H7 (cell line): ENCODE measurements around the gene DSTYK. TPM values are rescaled to one million over a fixed set of nuclear protein-coding genes. Genes with fewer than 3 reads are reported as not detected.

Source experiments
- DNase-seq: peaks from one replicate; pipeline ENCODE4 v3.0.0; 2012
- H3K27me3 ChIP-seq: 2 replicates; pipeline ENCODE4 v1.6.0; 2011; ENCODE audit warnings: mild to moderate bottlenecking, low read length; ENCODE audit not compliant: control insufficient read depth, insufficient read depth
- H3K36me3 ChIP-seq: replicated peaks from 2 replicates; pipeline ENCODE4 v1.5.1; 2011; ENCODE audit warnings: low read length; ENCODE audit not compliant: control insufficient read depth, insufficient read depth
- H3K4me3 ChIP-seq: 2 replicates; pipeline ENCODE4 v1.5.1; 2011; ENCODE audit warnings: low read depth, mild to moderate bottlenecking, control low read depth, low read length, moderate library complexity; ENCODE audit not compliant: insufficient read depth
- total RNA-seq: library from RNA; depleted of rRNA; stranded (reverse); fragments of >200 nt; shearing (Covaris generic); gene quantifications from 2 replicates; pipeline ENCODE4 v1.2.3, GENCODE V29; 2014

Gene DSTYK
- total RNA-seq, 1 experiment from 2014 or later = 10.9 TPM

- H3K4me3 ChIP-seq = no peak overlapping the region
- no peaks in the 10 kb centered on the region for H3K27me3 ChIP-seq
- H3K36me3 ChIP-seq = 0 out of 2 replicates have a peak, but pooled peaks cover 1% of the 10 kb centered on the region
- no peak for DNase-seq
These were observed 35.8 kb upstream of the DSTYK start for GRCh38 chr1:205247130-205247921.

- H3K36me3 ChIP-seq = 0 out of 2 replicates have a peak, but pooled peaks cover 1% of the 10 kb centered on the region
- no peak overlapping the region for H3K4me3 ChIP-seq
- no peaks in the 10 kb centered on the region for H3K27me3 ChIP-seq
- DNase-seq = no peak
These were observed 35.0 kb upstream of the DSTYK start for GRCh38 chr1:205246351-205247119.

GRCh38 chr1:205245096-205245495 is 33.6 kb upstream of the DSTYK start:
- H3K27me3 ChIP-seq = no peaks in the 10 kb centered on the region
- H3K4me3 ChIP-seq = no peak overlapping the region
- 0 out of 2 replicates have a peak, but pooled peaks cover 1% of the 10 kb centered on the region for H3K36me3 ChIP-seq
- DNase-seq = peak; percentile 11

GRCh38 chr1:205244384-205244783 is 32.9 kb upstream of the DSTYK start:
- DNase-seq = peak; percentile 28
- Histone ChIP-seq H3K27me3 (no peaks in the 10 kb centered on the region), H3K36me3 (0 out of 2 replicates have a peak, but pooled peaks cover 1% of the 10 kb centered on the region), H3K4me3 (no peak overlapping the region)

- 0 out of 2 replicates have a peak, but pooled peaks cover 1% of the 10 kb centered on the region for H3K36me3 ChIP-seq
- no peak for DNase-seq
- no peaks in the 10 kb centered on the region for H3K27me3 ChIP-seq
- H3K4me3 ChIP-seq = no peak overlapping the region
These were observed 32.1 kb upstream of the DSTYK start for GRCh38 chr1:205243350-205244191.

GRCh38 chr1:205241366-205242030 is 30.0 kb upstream of the DSTYK start:
- DNase-seq = peak; percentile 36
- no peak overlapping the region for H3K4me3 ChIP-seq
- H3K27me3 ChIP-seq = no peaks in the 10 kb centered on the region

GRCh38 chr1:205240569-205240968 is 29.1 kb upstream of the DSTYK start:
- 0 out of 2 replicates have a peak, but pooled peaks cover 1% of the 10 kb centered on the region for H3K36me3 ChIP-seq
- no peak for DNase-seq
- no peak overlapping the region for H3K4me3 ChIP-seq

More at GRCh38 chr1:205241366-205242030, 30.0 kb upstream of the DSTYK start:
- 0 out of 2 replicates have a peak, but pooled peaks cover 1% of the 10 kb centered on the region for H3K36me3 ChIP-seq

GRCh38 chr1:205240118-205240517 is 28.6 kb upstream of the DSTYK start:
- DNase-seq = peak; percentile 19
- Histone ChIP-seq H3K36me3 (0 out of 2 replicates have a peak, but pooled peaks cover 1% of the 10 kb centered on the region), H3K27me3 (no peaks in the 10 kb centered on the region), H3K4me3 (no peak overlapping the region)

More at GRCh38 chr1:205240569-205240968, 29.1 kb upstream of the DSTYK start:
- H3K27me3 ChIP-seq = no peaks in the 10 kb centered on the region

- Histone ChIP-seq H3K36me3 (0 out of 2 replicates have a peak, but pooled peaks cover 1% of the 10 kb centered on the region), H3K27me3 (no peaks in the 10 kb centered on the region), H3K4me3 (no peak overlapping the region)
- peak; percentile 30 for DNase-seq
These were observed 27.6 kb upstream of the DSTYK start for GRCh38 chr1:205239078-205239477.

GRCh38 chr1:205237526-205238484 is 26.3 kb upstream of the DSTYK start:
- no peak overlapping the region for H3K4me3 ChIP-seq
- peak; percentile 37 for DNase-seq

GRCh38 chr1:205236951-205237475 is 25.5 kb upstream of the DSTYK start:
- H3K36me3 ChIP-seq = no peaks in the 10 kb centered on the region
- DNase-seq = peak; percentile 31
- H3K27me3 ChIP-seq = no peaks in the 10 kb centered on the region
- H3K4me3 ChIP-seq = no peak overlapping the region

More at GRCh38 chr1:205237526-205238484, 26.3 kb upstream of the DSTYK start:
- H3K36me3 ChIP-seq = 0 out of 2 replicates have a peak, but pooled peaks cover 1% of the 10 kb centered on the region
- H3K27me3 ChIP-seq = no peaks in the 10 kb centered on the region

- H3K36me3 ChIP-seq = no peaks in the 10 kb centered on the region
- H3K27me3 ChIP-seq = no peaks in the 10 kb centered on the region
- H3K4me3 ChIP-seq = no peak overlapping the region
- no peak for DNase-seq
These were observed 25.0 kb upstream of the DSTYK start for GRCh38 chr1:205236526-205236925.
